HepG2 (cell line): Measurements from ENCODE around the gene SMIM41. TPM values are rescaled to one million over a fixed set of nuclear protein-coding genes. Genes with fewer than 3 reads are reported as not detected.

Experiments used
- CBX1 ChIP-seq: IDR thresholded peaks from one replicate; pipeline ENCODE4 v1.6.1; 2016; ENCODE audit warnings: antibody characterized with exemption, low read depth
- DBP ChIP-seq: sonication (generic); formaldehyde crosslinking; IDR thresholded peaks from 2 replicates; pipeline ENCODE4 v1.4.0; 2020; ENCODE audit warnings: missing genetic modification reagents; ENCODE audit errors: not compliant biosample characterization
- KDM6A ChIP-seq: IDR thresholded peaks from 2 replicates; pipeline ENCODE4 v1.6.1; 2016; ENCODE audit warnings: low read depth
- MAX ChIP-seq: IDR thresholded peaks from 2 replicates; pipeline ENCODE4 v1.6.1; 2012; ENCODE audit warnings: inconsistent platforms
- MEF2D ChIP-seq: sonication (generic); formaldehyde crosslinking; IDR thresholded peaks from 2 replicates; pipeline ENCODE4 v1.5.1; 2020; ENCODE audit warnings: mild to moderate bottlenecking, missing genetic modification reagents
- RFXANK ChIP-seq: IDR thresholded peaks from 2 replicates; pipeline ENCODE4 v1.6.1; 2016
- TIGD3 ChIP-seq: sonication (generic); formaldehyde crosslinking; IDR thresholded peaks from 2 replicates; pipeline ENCODE4 v1.5.1; 2020; ENCODE audit warnings: mild to moderate bottlenecking, missing genetic modification reagents, borderline replicate concordance
- ZBTB7A ChIP-seq: sonication (generic); formaldehyde crosslinking; IDR thresholded peaks from 2 replicates; pipeline ENCODE4 v1.8.0; 2022; ENCODE audit warnings: mild to moderate bottlenecking, missing genetic modification reagents
- ZNF121 ChIP-seq: sonication (generic); formaldehyde crosslinking; IDR thresholded peaks from 2 replicates; pipeline ENCODE4 v1.5.0; 2020; ENCODE audit warnings: mild to moderate bottlenecking, missing genetic modification reagents
- ZNF562 ChIP-seq: sonication (generic); formaldehyde crosslinking; IDR thresholded peaks from 2 replicates; pipeline ENCODE4 v1.8.0; 2022; ENCODE audit warnings: missing genetic modification reagents, borderline replicate concordance
- ZNF672 ChIP-seq: sonication (generic); formaldehyde crosslinking; IDR thresholded peaks from 2 replicates; pipeline ENCODE4 v1.8.1; 2022; ENCODE audit warnings: missing genetic modification reagents
- ZUFSP ChIP-seq: sonication (generic); formaldehyde crosslinking; IDR thresholded peaks from 2 replicates; pipeline ENCODE4 v1.9.0; 2021; ENCODE audit warnings: missing genetic modification reagents, mild to moderate bottlenecking, borderline replicate concordance
- polyA plus RNA-seq, 8 experiments: library from polyadenylated mRNA; depleted of rRNA in 3 of 8; stranded (reverse) in 7 of 8; unstranded in 1 of 8; fragments of >200 nt; fragmentation: Illumina TruSeq in 4 of 8; extraction: Trizol in 4 of 8; gene quantifications; 2 replicates each; pipeline versions ENCODE4 v1.2.1 to v1.2.3, GENCODE V29; 2011 to 2016; ENCODE audit warnings: low read depth in 4 of 8, missing spikeins in 1 of 8, mixed read lengths in 1 of 8; ENCODE audit not compliant: insufficient read depth in 1 of 8
- total RNA-seq, 5 experiments: library from RNA; depleted of rRNA; stranded (reverse); fragments of >200 nt; fragmentation: Illumina TruSeq; extraction: Trizol; gene quantifications; 2 replicates each; pipeline ENCODE4 v1.2.3, GENCODE V29; 2016; ENCODE audit warnings: low read depth in 1 of 5
- TF ChIP-seq, protein P1 (sequence below): sonication (generic); formaldehyde crosslinking; IDR thresholded peaks from 2 replicates; pipeline ENCODE4 v1.5.1; 2020; ENCODE audit warnings: missing genetic modification reagents, mild to moderate bottlenecking, borderline replicate concordance
- TF ChIP-seq, protein P2 (sequence below): sonication (generic); formaldehyde crosslinking; IDR thresholded peaks from 2 replicates; pipeline ENCODE4 v1.8.0; 2022; ENCODE audit warnings: mild to moderate bottlenecking, missing genetic modification reagents, moderate library complexity
- TF ChIP-seq, protein P3 (sequence below): sonication (generic); formaldehyde crosslinking; IDR thresholded peaks from 2 replicates; pipeline ENCODE4 v1.4.0; 2020; ENCODE audit warnings: mild to moderate bottlenecking, missing genetic modification reagents, borderline replicate concordance
- TF ChIP-seq, protein P4 (sequence below): IDR thresholded peaks from 2 replicates; pipeline ENCODE4 v1.6.1; 2018; ENCODE audit warnings: missing genetic modification reagents
- TF ChIP-seq, protein P5 (sequence below): sonication (generic); formaldehyde crosslinking; IDR thresholded peaks from 2 replicates; pipeline ENCODE4 v1.8.1; 2023; ENCODE audit warnings: missing genetic modification reagents, mild to moderate bottlenecking, borderline replicate concordance

Gene SMIM41
- total and polyA plus RNA-seq, 2 of the 13 experiments (the other 11 are each of a cell fraction or from before 2014, with no cell fraction given): not detected

GRCh38 chr12:52082988-52083637 is 3.6 kb downstream of the SMIM41 start (continued):
- TF ChIP-seq, protein P1, sequence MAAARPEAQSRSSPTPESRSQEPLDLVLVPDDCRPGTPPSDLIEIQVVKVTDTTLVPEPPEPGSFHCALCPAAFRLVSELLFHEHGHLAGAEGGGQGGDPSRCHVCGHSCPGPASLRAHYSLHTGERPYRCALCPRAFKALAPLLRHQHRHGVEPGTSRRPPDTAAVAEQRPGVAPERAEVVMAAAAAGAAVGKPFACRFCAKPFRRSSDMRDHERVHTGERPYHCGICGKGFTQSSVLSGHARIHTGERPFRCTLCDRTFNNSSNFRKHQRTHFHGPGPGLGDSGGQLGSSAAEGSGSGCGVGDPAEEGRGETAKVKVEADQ: no peak
- TF ChIP-seq MAX: no peak
- no peak for TF ChIP-seq KDM6A (CRISPR knock-in tag)
- TF ChIP-seq RFXANK (CRISPR knock-in tag): no peak
- TF ChIP-seq ZUFSP: no peak
- no peak for TF ChIP-seq TIGD3 (CRISPR knock-in tag)
- TF ChIP-seq, protein P2, sequence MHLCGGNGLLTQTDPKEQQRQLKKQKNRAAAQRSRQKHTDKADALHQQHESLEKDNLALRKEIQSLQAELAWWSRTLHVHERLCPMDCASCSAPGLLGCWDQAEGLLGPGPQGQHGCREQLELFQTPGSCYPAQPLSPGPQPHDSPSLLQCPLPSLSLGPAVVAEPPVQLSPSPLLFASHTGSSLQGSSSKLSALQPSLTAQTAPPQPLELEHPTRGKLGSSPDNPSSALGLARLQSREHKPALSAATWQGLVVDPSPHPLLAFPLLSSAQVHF: no peak
- no peak for TF ChIP-seq ZNF672
- TF ChIP-seq CBX1: no peak
- TF ChIP-seq, protein P3, sequence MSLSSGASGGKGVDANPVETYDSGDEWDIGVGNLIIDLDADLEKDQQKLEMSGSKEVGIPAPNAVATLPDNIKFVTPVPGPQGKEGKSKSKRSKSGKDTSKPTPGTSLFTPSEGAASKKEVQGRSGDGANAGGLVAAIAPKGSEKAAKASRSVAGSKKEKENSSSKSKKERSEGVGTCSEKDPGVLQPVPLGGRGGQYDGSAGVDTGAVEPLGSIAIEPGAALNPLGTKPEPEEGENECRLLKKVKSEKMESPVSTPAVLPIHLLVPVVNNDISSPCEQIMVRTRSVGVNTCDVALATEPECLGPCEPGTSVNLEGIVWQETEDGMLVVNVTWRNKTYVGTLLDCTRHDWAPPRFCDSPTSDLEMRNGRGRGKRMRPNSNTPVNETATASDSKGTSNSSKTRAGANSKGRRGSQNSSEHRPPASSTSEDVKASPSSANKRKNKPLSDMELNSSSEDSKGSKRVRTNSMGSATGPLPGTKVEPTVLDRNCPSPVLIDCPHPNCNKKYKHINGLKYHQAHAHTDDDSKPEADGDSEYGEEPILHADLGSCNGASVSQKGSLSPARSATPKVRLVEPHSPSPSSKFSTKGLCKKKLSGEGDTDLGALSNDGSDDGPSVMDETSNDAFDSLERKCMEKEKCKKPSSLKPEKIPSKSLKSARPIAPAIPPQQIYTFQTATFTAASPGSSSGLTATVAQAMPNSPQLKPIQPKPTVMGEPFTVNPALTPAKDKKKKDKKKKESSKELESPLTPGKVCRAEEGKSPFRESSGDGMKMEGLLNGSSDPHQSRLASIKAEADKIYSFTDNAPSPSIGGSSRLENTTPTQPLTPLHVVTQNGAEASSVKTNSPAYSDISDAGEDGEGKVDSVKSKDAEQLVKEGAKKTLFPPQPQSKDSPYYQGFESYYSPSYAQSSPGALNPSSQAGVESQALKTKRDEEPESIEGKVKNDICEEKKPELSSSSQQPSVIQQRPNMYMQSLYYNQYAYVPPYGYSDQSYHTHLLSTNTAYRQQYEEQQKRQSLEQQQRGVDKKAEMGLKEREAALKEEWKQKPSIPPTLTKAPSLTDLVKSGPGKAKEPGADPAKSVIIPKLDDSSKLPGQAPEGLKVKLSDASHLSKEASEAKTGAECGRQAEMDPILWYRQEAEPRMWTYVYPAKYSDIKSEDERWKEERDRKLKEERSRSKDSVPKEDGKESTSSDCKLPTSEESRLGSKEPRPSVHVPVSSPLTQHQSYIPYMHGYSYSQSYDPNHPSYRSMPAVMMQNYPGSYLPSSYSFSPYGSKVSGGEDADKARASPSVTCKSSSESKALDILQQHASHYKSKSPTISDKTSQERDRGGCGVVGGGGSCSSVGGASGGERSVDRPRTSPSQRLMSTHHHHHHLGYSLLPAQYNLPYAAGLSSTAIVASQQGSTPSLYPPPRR (CRISPR knock-in tag): no peak
- TF ChIP-seq ZNF562: no peak
- peak; percentile 73; the same call in 1 of the 2 replicates for TF ChIP-seq ZBTB7A (CRISPR knock-in tag)
- TF ChIP-seq MEF2D (CRISPR knock-in tag): peak; percentile 19; the same call in 1 of the 2 replicates
- no peak for TF ChIP-seq DBP (CRISPR knock-in tag)
- TF ChIP-seq, protein P4, sequence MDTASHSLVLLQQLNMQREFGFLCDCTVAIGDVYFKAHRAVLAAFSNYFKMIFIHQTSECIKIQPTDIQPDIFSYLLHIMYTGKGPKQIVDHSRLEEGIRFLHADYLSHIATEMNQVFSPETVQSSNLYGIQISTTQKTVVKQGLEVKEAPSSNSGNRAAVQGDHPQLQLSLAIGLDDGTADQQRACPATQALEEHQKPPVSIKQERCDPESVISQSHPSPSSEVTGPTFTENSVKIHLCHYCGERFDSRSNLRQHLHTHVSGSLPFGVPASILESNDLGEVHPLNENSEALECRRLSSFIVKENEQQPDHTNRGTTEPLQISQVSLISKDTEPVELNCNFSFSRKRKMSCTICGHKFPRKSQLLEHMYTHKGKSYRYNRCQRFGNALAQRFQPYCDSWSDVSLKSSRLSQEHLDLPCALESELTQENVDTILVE: no peak
- no peak for TF ChIP-seq ZNF121 (CRISPR knock-in tag)
- TF ChIP-seq, protein P5, sequence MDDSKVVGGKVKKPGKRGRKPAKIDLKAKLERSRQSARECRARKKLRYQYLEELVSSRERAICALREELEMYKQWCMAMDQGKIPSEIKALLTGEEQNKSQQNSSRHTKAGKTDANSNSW (CRISPR knock-in tag): no peak
